Mesodermal cell (in vitro differentiated cells): ENCODE data around the gene ZNF548.
"Not testable (repeated sequence)": the region's sequence is repeated elsewhere in the genome, so short reads cannot be mapped to it uniquely, and the experiment has no call there.

ENCODE experiments used
- H3K27ac ChIP-seq: 2 replicates; pipeline ENCODE4 v1.7.0; 2013; ENCODE audit warnings: mild to moderate bottlenecking, low read depth, low read length, moderate library complexity; ENCODE audit not compliant: severe bottlenecking
- H3K36me3 ChIP-seq: 2 replicates; pipeline ENCODE4 v1.7.1; 2013; ENCODE audit warnings: mild to moderate bottlenecking, low read length, moderate library complexity; ENCODE audit not compliant: control insufficient read depth, insufficient read depth
- H3K4me1 ChIP-seq: one replicate; pipeline ENCODE4 v1.7.1; 2013; ENCODE audit warnings: mild to moderate bottlenecking, low read length; ENCODE audit not compliant: insufficient read depth, control insufficient read depth, poor library complexity, severe bottlenecking
- H3K4me3 ChIP-seq: 2 replicates; pipeline ENCODE4 v1.7.0; 2013; ENCODE audit warnings: low read length, control low read depth, mild to moderate bottlenecking; ENCODE audit not compliant: insufficient read depth, poor library complexity, severe bottlenecking; ENCODE audit errors: extremely low read depth
- H3K9me3 ChIP-seq: 2 replicates; pipeline ENCODE4 v1.7.1; 2013; ENCODE audit warnings: mild to moderate bottlenecking, low read length, moderate library complexity; ENCODE audit not compliant: control insufficient read depth
- WGBS, 2 experiments: methylation state at CpG; one replicate each; pipeline ENCODE4 v1.1.5; 2013; ENCODE audit warnings: missing lambda C conversion rate in 2 of 2; ENCODE audit not compliant: insufficient coverage in 2 of 2; 5-methylcytosine and 5-hydroxymethylcytosine counted together

Gene ZNF548

GRCh38 chr19:57363688-57364181 lies 25.9 kb upstream of the ZNF548 start:
- H3K27ac ChIP-seq = peak overlapping the region; percentile 86
- peak overlapping the region; percentile 72 for H3K4me3 ChIP-seq
- no peaks in the 10 kb centered on the region for H3K4me1 ChIP-seq
- no peaks in the 10 kb centered on the region for H3K9me3 ChIP-seq
- WGBS, 2 experiments = 3 to 6% methylated on average over 12 of the region's 18 CpGs
- H3K36me3 ChIP-seq = peaks cover 4% of the 10 kb centered on the region

GRCh38 chr19:57366776-57367175 lies 22.9 kb upstream of the ZNF548 start:
- no peaks in the 10 kb centered on the region for H3K4me1 ChIP-seq
- H3K27ac ChIP-seq = no peak overlapping the region
- H3K36me3 ChIP-seq = peaks cover 9% of the 10 kb centered on the region
- H3K9me3 ChIP-seq = no peaks in the 10 kb centered on the region
- H3K4me3 ChIP-seq = no peak overlapping the region
- 100% methylated on average over 2 of the region's 2 CpGs for WGBS, 2 experiments

GRCh38 chr19:57374179-57374578 lies 15.5 kb upstream of the ZNF548 start:
- Histone ChIP-seq H3K4me1 (no peaks in the 10 kb centered on the region), H3K9me3 (peaks cover 35% of the 10 kb centered on the region), H3K27ac (no peak overlapping the region), H3K4me3 (no peak overlapping the region), H3K36me3 (peaks cover 61% of the 10 kb centered on the region)
- 85 to 87% methylated on average over 5 to 6 of the region's 6 CpGs for WGBS, 2 experiments

GRCh38 chr19:57374647-57375046 lies 15.0 kb upstream of the ZNF548 start:
- peaks cover 61% of the 10 kb centered on the region for H3K36me3 ChIP-seq
- not testable (repeated sequence) for H3K4me3 ChIP-seq, H3K4me1 ChIP-seq, H3K27ac ChIP-seq
- WGBS, 2 experiments = 86 to 100% methylated on average over 1 to 2 of the region's 2 CpGs
- peaks cover 35% of the 10 kb centered on the region for H3K9me3 ChIP-seq

- Histone ChIP-seq H3K4me1 (no peaks in the 10 kb centered on the region), H3K4me3 (no peak overlapping the region), H3K9me3 (peaks cover 35% of the 10 kb centered on the region), H3K36me3 (peaks cover 61% of the 10 kb centered on the region), H3K27ac (no peak overlapping the region)
- WGBS, 2 experiments = 96 to 100% methylated on average over 3 to 5 of the region's 6 CpGs
Observed at GRCh38 chr19:57376151-57376550, 13.5 kb upstream of the ZNF548 start.

- H3K4me1 ChIP-seq = no peaks in the 10 kb centered on the region
- WGBS, 2 experiments = no CpG with 5 or more reads among the region's 3 CpGs
- peaks cover 47% of the 10 kb centered on the region for H3K36me3 ChIP-seq
- H3K9me3 ChIP-seq = peaks cover 35% of the 10 kb centered on the region
- no peak overlapping the region for H3K27ac ChIP-seq
- H3K4me3 ChIP-seq = no peak overlapping the region
Observed at GRCh38 chr19:57377498-57378146, 12.0 kb upstream of the ZNF548 start.

GRCh38 chr19:57380923-57381322 lies 8.7 kb upstream of the ZNF548 start:
- peaks cover 22% of the 10 kb centered on the region for H3K36me3 ChIP-seq
- H3K4me3 ChIP-seq = no peak overlapping the region
- no peak overlapping the region for H3K27ac ChIP-seq
- H3K4me1 ChIP-seq = no peaks in the 10 kb centered on the region
- H3K9me3 ChIP-seq = peaks cover 17% of the 10 kb centered on the region

- Histone ChIP-seq H3K36me3 (peaks cover 6% of the 10 kb centered on the region), H3K9me3 (peaks cover 6% of the 10 kb centered on the region), H3K4me1 (no peaks in the 10 kb centered on the region), H3K4me3 (no peak overlapping the region), H3K27ac (no peak overlapping the region)
- WGBS, 2 experiments = 69 to 82% methylated on average over 3 to 6 of the region's 7 CpGs
Observed at GRCh38 chr19:57382806-57383488, 6.7 kb upstream of the ZNF548 start.

GRCh38 chr19:57389194-57389729 lies 392 bp upstream of the ZNF548 start:
- peak overlapping the region; percentile 66 for H3K27ac ChIP-seq
- peak overlapping the region; percentile 79 for H3K4me3 ChIP-seq
- H3K9me3 ChIP-seq = no peaks in the 10 kb centered on the region
- H3K36me3 ChIP-seq = peaks cover 11% of the 10 kb centered on the region
- 53 to 66% methylated on average over 4 to 7 of the region's 11 CpGs for WGBS, 2 experiments
- no peaks in the 10 kb centered on the region for H3K4me1 ChIP-seq

GRCh38 chr19:57395710-57396109 lies 6.1 kb downstream of the ZNF548 start:
- WGBS, 2 experiments = 96 to 98% methylated on average over 4 of the region's 5 CpGs
- no peak overlapping the region for H3K4me3 ChIP-seq
- H3K27ac ChIP-seq = no peak overlapping the region
- H3K4me1 ChIP-seq = no peaks in the 10 kb centered on the region
- H3K36me3 ChIP-seq = peaks cover 54% of the 10 kb centered on the region
- H3K9me3 ChIP-seq = no peaks in the 10 kb centered on the region

GRCh38 chr19:57398868-57399267 lies 9.2 kb downstream of the ZNF548 start:
- WGBS, 2 experiments = 71 to 100% methylated on average over 1 to 3 of the region's 5 CpGs
- Histone ChIP-seq H3K4me3 (no peak overlapping the region), H3K9me3 (peaks cover 9% of the 10 kb centered on the region), H3K27ac (no peak overlapping the region), H3K4me1 (no peaks in the 10 kb centered on the region), H3K36me3 (peaks cover 46% of the 10 kb centered on the region)
